Measurements from ENCODE around the gene FOXA2. TPM values are rescaled to one million over a fixed set of nuclear protein-coding genes. Genes with fewer than 3 reads are reported as not detected.

FOXA2 gene
- total RNA-seq, 2 experiments from 2014 or later = not detected

GRCh38 chr20:22578221-22579118, 5.9 kb downstream of the FOXA2 start:
- intact Hi-C loops (cut with micrococcal nuclease) = loop anchor here (10.0 kb wide), 1 partner anchor 1474 kb away; the partner anchor contains the start of gene LINC00237
- CTCF ChIA-PET = no interaction called here
- no peak overlapping the region for H3K4me3 Mint-ChIP-seq
- POLR2A ChIA-PET = no interaction called here
- no peak for DNase-seq
- H3K9me3 Mint-ChIP-seq = no peaks in the 10 kb centered on the region
- no peak for TF ChIP-seq CTCF (IDR thresholded peaks at IDR 0.05)
- H3K4me1 Mint-ChIP-seq (ENCODE audit: low read depth) = peaks cover 4% of the 10 kb centered on the region
- no peak for ATAC-seq
- H3K36me3 Mint-ChIP-seq (ENCODE audit: low read depth) = peaks cover 5% of the 10 kb centered on the region
- no peak overlapping the region for H3K27ac Mint-ChIP-seq
- peaks cover 75% of the 10 kb centered on the region for H3K27me3 Mint-ChIP-seq

- TF ChIP-seq CTCF (IDR thresholded peaks at IDR 0.05) = no peak
- intact Hi-C loops (cut with micrococcal nuclease) = loop anchor here (10.0 kb wide), 1 partner anchor 1473 kb away; the partner anchor contains the start of gene LINC00237
- Mint-ChIP-seq H3K27me3 (peaks cover 79% of the 10 kb centered on the region), H3K27ac (no peak overlapping the region), H3K9me3 (no peaks in the 10 kb centered on the region), H3K4me1 (ENCODE audit: low read depth) (peaks cover 4% of the 10 kb centered on the region), H3K4me3 (no peak overlapping the region), H3K36me3 (ENCODE audit: low read depth) (peaks cover 5% of the 10 kb centered on the region)
- DNase-seq (no peak), ATAC-seq (no peak)
- ChIA-PET POLR2A (no interaction called here), CTCF (no interaction called here)
These were observed 6.7 kb downstream of the FOXA2 start for GRCh38 chr20:22577515-22578220.

GRCh38 chr20:22576733-22577514, 7.4 kb downstream of the FOXA2 start:
- ChIA-PET CTCF (no interaction called here), POLR2A (no interaction called here)
- DNase-seq (no peak), ATAC-seq (no peak)
- Mint-ChIP-seq H3K4me1 (ENCODE audit: low read depth) (peaks cover 4% of the 10 kb centered on the region), H3K27me3 (peaks cover 80% of the 10 kb centered on the region), H3K9me3 (no peaks in the 10 kb centered on the region), H3K4me3 (no peak overlapping the region), H3K27ac (no peak overlapping the region), H3K36me3 (ENCODE audit: low read depth) (peaks cover 5% of the 10 kb centered on the region)
- TF ChIP-seq CTCF (IDR thresholded peaks at IDR 0.05) = no peak
- intact Hi-C loops (cut with micrococcal nuclease) = loop anchor here (10.0 kb wide), 1 partner anchor 1472 kb away; the partner anchor contains the start of gene LINC00237

- ChIA-PET POLR2A (no interaction called here), CTCF (no interaction called here)
- H3K27me3 Mint-ChIP-seq = peaks cover 79% of the 10 kb centered on the region
- peaks cover 2% of the 10 kb centered on the region for H3K36me3 Mint-ChIP-seq (ENCODE audit: low read depth)
- intact Hi-C loops (cut with micrococcal nuclease) = loop anchor here (10.0 kb wide), 1 partner anchor 1471 kb away; the partner anchor contains the start of gene LINC00237
- ATAC-seq = no peak
- H3K27ac Mint-ChIP-seq = no peak overlapping the region
- H3K9me3 Mint-ChIP-seq = no peaks in the 10 kb centered on the region
- no peak for DNase-seq
- no peak overlapping the region for H3K4me3 Mint-ChIP-seq
- TF ChIP-seq CTCF (IDR thresholded peaks at IDR 0.05) = no peak
- peaks cover 2% of the 10 kb centered on the region for H3K4me1 Mint-ChIP-seq (ENCODE audit: low read depth)
These were observed 8.1 kb downstream of the FOXA2 start for GRCh38 chr20:22576273-22576672.

All from activated CD8-positive, alpha-beta T cell treated with anti-CD3 and anti-CD28 coated beads for 36 hours (primary cell).